ENCODE results near the gene ERFE. TPM values are rescaled to one million over a fixed set of nuclear protein-coding genes. Genes with fewer than 3 reads are reported as not detected.

The ERFE gene
- total RNA-seq, 3 donors from 2014 or later = 0.38 to 0.58 (median 0.51) TPM

GRCh38 chr2:238155051-238155760 lies 3.6 kb upstream of the ERFE start:
- H3K4me1 ChIP-seq (ENCODE audit: low read depth) = peaks cover 13% of the 10 kb centered on the region
- peak in 2 of 3 donors; percentile 40 to 54 for DNase-seq
- H3K9me3 ChIP-seq = no peaks in the 10 kb centered on the region
- ATAC-seq = peak; percentile 25
- no peaks in the 10 kb centered on the region for H3K36me3 ChIP-seq (ENCODE audit: low read depth)
- no peak for TF ChIP-seq CTCF (IDR thresholded peaks at IDR 0.05)
- intact Hi-C loops (cut with DNase I, micrococcal nuclease) = no loop called here
- no peak overlapping the region for H3K4me3 ChIP-seq

GRCh38 chr2:238155761-238156694 lies 2.7 kb upstream of the ERFE start:
- ATAC-seq (no peak), DNase-seq (peak in 1 of 3 donors; percentile 37)
- H3K9me3 ChIP-seq = no peaks in the 10 kb centered on the region
- no peak overlapping the region for H3K4me3 ChIP-seq
- H3K36me3 ChIP-seq (ENCODE audit: low read depth) = no peaks in the 10 kb centered on the region
- H3K4me1 ChIP-seq (ENCODE audit: low read depth) = peaks cover 13% of the 10 kb centered on the region
- intact Hi-C loops (cut with DNase I, micrococcal nuclease) = no loop called here
- TF ChIP-seq CTCF (IDR thresholded peaks at IDR 0.05) = no peak

- no peak for DNase-seq
- Histone ChIP-seq H3K4me1 (ENCODE audit: low read depth) (peaks cover 13% of the 10 kb centered on the region), H3K36me3 (ENCODE audit: low read depth) (no peaks in the 10 kb centered on the region), H3K9me3 (no peaks in the 10 kb centered on the region), H3K4me3 (no peak overlapping the region)
- intact Hi-C loops (cut with DNase I, micrococcal nuclease) = no loop called here
- TF ChIP-seq CTCF (IDR thresholded peaks at IDR 0.05) = no peak
- ATAC-seq = no peak
Measured at GRCh38 chr2:238157506-238158017, 1.2 kb upstream of the ERFE start.

- peak; percentile 46 for ATAC-seq
- intact Hi-C loops (cut with DNase I, micrococcal nuclease) = no loop called here
Measured at GRCh38 chr2:238158018-238158508, 707 bp upstream of the ERFE start.

More at GRCh38 chr2:238158018-238158508, 707 bp upstream of the ERFE start:
- Histone ChIP-seq H3K4me1 (ENCODE audit: low read depth) (peaks cover 13% of the 10 kb centered on the region), H3K9me3 (no peaks in the 10 kb centered on the region), H3K4me3 (no peak overlapping the region), H3K36me3 (ENCODE audit: low read depth) (no peaks in the 10 kb centered on the region)
- no peak for TF ChIP-seq CTCF (IDR thresholded peaks at IDR 0.05)
- DNase-seq = peak in 2 of 3 donors; percentile 30 to 48

Data from mucosa of descending colon (tissue), 3 donors.